A673 (cell line): ENCODE measurements around the gene KIAA0825. TPM values are rescaled to one million over a fixed set of nuclear protein-coding genes. Genes with fewer than 3 reads are reported as not detected.

ENCODE experiments used
- BruUV-seq: library from RNA; stranded (reverse); fragments of 400-500 nt; replicated peaks from 2 replicates; lab custom pipeline; 2021; lab: Mats Ljungman, UMichigan
- CTCF ChIA-PET: fragments of 300-600 bp; sonication (Branson Sonifier 250); formaldehyde crosslinking; loops from one replicate; lab custom pipeline; 2022; ENCODE audit warnings: antibody characterized with exemption; lab: Charles Lee
- POLR2A ChIA-PET: fragments of 300-600 bp; sonication (Branson Sonifier 250); formaldehyde crosslinking; loops from one replicate; lab custom pipeline; 2022; ENCODE audit warnings: antibody characterized with exemption; ENCODE audit not compliant: low non-redundant PET; lab: Charles Lee
- DNase-seq: peaks from one replicate; pipeline ENCODE4 v3.0.0-alpha.2; 2015; ENCODE audit warnings: low spot score
- H3K27ac ChIP-seq: fragments of 200-600 bp; sonication (generic); 2 replicates; pipeline ENCODE4 v1.5.1; 2016; ENCODE audit warnings: mixed run types, low read depth, mild to moderate bottlenecking, mixed read lengths, antibody characterized with exemption, low read length; ENCODE audit not compliant: poor library complexity, severe bottlenecking
- H3K27me3 ChIP-seq: fragments of 200-600 bp; sonication (generic); replicated peaks from 2 replicates; pipeline ENCODE4 v1.6.1; 2017; ENCODE audit warnings: mixed run types, low read depth, mild to moderate bottlenecking, mixed read lengths, antibody characterized with exemption, low read length; ENCODE audit not compliant: insufficient read depth, poor library complexity
- H3K36me3 ChIP-seq: fragments of 200-600 bp; sonication (generic); 2 replicates; pipeline ENCODE4 v1.6.1; 2016; ENCODE audit warnings: mixed run types, mild to moderate bottlenecking, mixed read lengths, antibody characterized with exemption, low read length; ENCODE audit not compliant: insufficient read depth, poor library complexity, severe bottlenecking
- H3K4me1 ChIP-seq: fragments of 200-600 bp; sonication (generic); 2 replicates; pipeline ENCODE4 v1.6.1; 2017; ENCODE audit warnings: mixed run types, mild to moderate bottlenecking, mixed read lengths, antibody characterized with exemption, low read length; ENCODE audit not compliant: insufficient read depth, poor library complexity, severe bottlenecking
- H3K4me3 ChIP-seq: fragments of 200-600 bp; sonication (generic); 2 replicates; pipeline ENCODE4 v1.5.1; 2016; ENCODE audit warnings: low read depth, mixed run types, mild to moderate bottlenecking, mixed read lengths, low read length; ENCODE audit not compliant: poor library complexity, severe bottlenecking
- H3K9me3 ChIP-seq: fragments of 200-600 bp; sonication (generic); 2 replicates; pipeline ENCODE4 v1.6.1; 2016; ENCODE audit warnings: mixed run types, low read depth, mild to moderate bottlenecking, mixed read lengths, antibody characterized with exemption, low read length; ENCODE audit not compliant: poor library complexity, severe bottlenecking
- EZH2 ChIP-seq: fragments of 200-600 bp; sonication (generic); IDR thresholded peaks from 2 replicates; pipeline ENCODE4 v1.6.1; 2017; ENCODE audit warnings: borderline replicate concordance, low read depth, mild to moderate bottlenecking, mixed read lengths, antibody characterized with exemption, low read length; ENCODE audit not compliant: poor library complexity, severe bottlenecking
- intact Hi-C: fragments of 100-400 bp; cut with micrococcal nuclease; formaldehyde crosslinking; loops from one replicate; pipeline ENCODE4 v1.10.0; 2022; ENCODE audit not compliant: unreplicated experiment
- total RNA-seq: library from RNA; stranded (reverse); gene quantifications from 2 replicates; pipeline ENCODE4 v1.2.3, GENCODE V29; 2021
- TF ChIP-seq, protein P1 (sequence below): fragments of 300-800, 200-600 bp; sonication (generic); conservative IDR thresholded peaks from 2 replicates; pipeline ENCODE4 v1.5.1; 2017; ENCODE audit warnings: low read depth, mild to moderate bottlenecking, antibody characterized with exemption, low read length, moderate library complexity, mixed read lengths

KIAA0825 gene
- total RNA-seq, 1 experiment from 2014 or later: 1.2 TPM

DNA sequence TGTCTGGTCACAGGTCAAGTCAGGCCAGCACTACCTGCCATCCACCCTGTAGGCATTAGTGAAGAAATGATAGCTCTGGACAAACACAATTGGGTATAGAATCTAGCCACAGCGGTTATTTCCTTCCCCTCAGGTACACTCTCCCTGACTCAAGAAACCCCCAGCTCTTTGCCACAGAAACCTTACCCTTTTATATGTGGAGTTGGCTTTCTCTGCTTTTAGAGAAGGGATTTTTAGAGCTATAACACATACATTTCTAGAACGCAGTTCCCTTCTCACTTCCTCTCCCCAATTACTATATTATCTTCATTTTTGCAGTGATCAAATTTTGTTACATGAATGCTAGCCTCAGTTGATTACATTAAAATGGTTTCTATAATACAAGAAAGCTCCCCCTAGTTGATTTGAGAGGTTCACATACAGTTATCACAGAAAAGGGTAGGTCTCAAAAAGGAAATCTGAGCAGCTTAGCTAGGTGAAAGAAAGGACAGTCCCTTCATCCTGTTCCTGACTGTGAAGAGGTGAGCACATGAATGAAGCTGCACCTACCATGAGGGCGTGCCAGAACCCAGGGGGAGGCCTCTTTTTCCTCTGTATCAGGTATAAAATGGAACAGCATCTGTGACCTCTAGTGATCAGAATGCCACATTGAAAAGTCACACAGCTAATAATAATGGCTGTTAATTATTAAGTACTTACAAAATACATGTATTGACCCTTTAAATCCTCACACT lies 425.6 kb downstream of the KIAA0825 start:
- no peak overlapping the region for H3K27ac ChIP-seq
- ChIA-PET POLR2A (no interaction called here), CTCF (no interaction called here)
- no peaks in the 10 kb centered on the region for H3K9me3 ChIP-seq
- no peaks in the 10 kb centered on the region for H3K27me3 ChIP-seq
- no peak for TF ChIP-seq EZH2
- TF ChIP-seq, protein P1, sequence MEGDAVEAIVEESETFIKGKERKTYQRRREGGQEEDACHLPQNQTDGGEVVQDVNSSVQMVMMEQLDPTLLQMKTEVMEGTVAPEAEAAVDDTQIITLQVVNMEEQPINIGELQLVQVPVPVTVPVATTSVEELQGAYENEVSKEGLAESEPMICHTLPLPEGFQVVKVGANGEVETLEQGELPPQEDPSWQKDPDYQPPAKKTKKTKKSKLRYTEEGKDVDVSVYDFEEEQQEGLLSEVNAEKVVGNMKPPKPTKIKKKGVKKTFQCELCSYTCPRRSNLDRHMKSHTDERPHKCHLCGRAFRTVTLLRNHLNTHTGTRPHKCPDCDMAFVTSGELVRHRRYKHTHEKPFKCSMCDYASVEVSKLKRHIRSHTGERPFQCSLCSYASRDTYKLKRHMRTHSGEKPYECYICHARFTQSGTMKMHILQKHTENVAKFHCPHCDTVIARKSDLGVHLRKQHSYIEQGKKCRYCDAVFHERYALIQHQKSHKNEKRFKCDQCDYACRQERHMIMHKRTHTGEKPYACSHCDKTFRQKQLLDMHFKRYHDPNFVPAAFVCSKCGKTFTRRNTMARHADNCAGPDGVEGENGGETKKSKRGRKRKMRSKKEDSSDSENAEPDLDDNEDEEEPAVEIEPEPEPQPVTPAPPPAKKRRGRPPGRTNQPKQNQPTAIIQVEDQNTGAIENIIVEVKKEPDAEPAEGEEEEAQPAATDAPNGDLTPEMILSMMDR: no peak
- no TSS peak for BruUV-seq
- no peaks in the 10 kb centered on the region for H3K4me1 ChIP-seq
- DNase-seq: no peak
- H3K4me3 ChIP-seq: no peak overlapping the region
- intact Hi-C loops: no loop called here
- H3K36me3 ChIP-seq: no peaks in the 10 kb centered on the region

DNA sequence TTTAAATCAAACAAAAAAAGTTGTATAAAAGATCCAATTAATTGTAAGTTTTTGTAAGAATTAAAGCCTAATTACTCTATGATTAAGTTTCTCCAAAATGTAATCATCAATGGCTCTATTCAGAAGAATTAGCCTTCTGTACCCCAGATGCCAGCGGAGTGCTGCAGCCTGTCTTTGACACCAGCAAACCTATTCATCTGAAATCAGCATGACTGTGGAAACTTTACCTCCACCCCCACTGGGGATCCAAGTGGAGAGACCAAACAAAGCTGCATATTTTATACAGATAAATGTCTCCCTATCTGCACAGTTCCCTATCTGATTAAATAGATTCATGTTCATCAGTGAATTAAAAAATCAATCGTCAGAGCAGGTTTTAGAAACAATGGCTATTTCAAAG lies 426.8 kb downstream of the KIAA0825 start:
- H3K4me1 ChIP-seq: no peaks in the 10 kb centered on the region
- DNase-seq: no peak
- H3K27ac ChIP-seq: no peak overlapping the region
- H3K4me3 ChIP-seq: no peak overlapping the region
- CTCF ChIA-PET: no interaction called here
- intact Hi-C loops: no loop called here
- H3K9me3 ChIP-seq: no peaks in the 10 kb centered on the region
- H3K27me3 ChIP-seq: no peaks in the 10 kb centered on the region
- H3K36me3 ChIP-seq: no peaks in the 10 kb centered on the region
- BruUV-seq: no TSS peak
- POLR2A ChIA-PET: no interaction called here
- no peak for TF ChIP-seq EZH2
- TF ChIP-seq, protein P1: no peak

DNA sequence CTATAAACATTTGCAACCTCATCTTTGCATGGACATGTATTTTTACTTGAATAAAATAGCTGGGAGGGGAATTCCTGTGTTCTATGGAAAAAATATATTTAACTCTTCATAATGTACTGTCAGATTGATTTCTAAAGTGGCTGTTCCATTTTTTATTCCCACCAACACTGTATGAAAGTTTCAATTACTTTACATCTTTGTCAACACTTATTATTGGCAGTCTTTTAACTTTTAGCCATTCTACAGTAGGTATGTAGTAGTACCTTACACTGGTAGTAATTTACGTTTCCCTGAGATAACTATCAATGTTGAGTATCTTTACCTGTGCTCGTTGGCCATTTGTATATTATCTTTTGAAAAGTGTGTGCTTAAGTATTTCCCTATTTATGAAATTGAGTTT lies 429.7 kb downstream of the KIAA0825 start:
- DNase-seq: no peak
- ChIA-PET POLR2A (no interaction called here), CTCF (no interaction called here)
- no TSS peak for BruUV-seq
- Histone ChIP-seq H3K4me1 (no peaks in the 10 kb centered on the region), H3K27ac (no peak overlapping the region), H3K4me3 (no peak overlapping the region), H3K9me3 (no peaks in the 10 kb centered on the region), H3K27me3 (no peaks in the 10 kb centered on the region), H3K36me3 (no peaks in the 10 kb centered on the region)
- no peak for TF ChIP-seq EZH2
- TF ChIP-seq, protein P1: no peak
- intact Hi-C loops: no loop called here
